Motor neuron (in vitro differentiated cells): ENCODE results near the gene CDKL5. TPM values are rescaled to one million over a fixed set of nuclear protein-coding genes. Genes with fewer than 3 reads are reported as not detected.
"Not testable (repeated sequence)": the region's sequence is repeated elsewhere in the genome, so short reads cannot be mapped to it uniquely, and the experiment has no call there.

Experiments
- ATAC-seq, 8 experiments: fragments of 200-7000 bp; cut with Tn5 transposase; replicated peaks in 6 of 8; 2 replicates each; pipeline ENCODE4 v1.8.0; 2021; ENCODE audit warnings: mild to moderate bottlenecking in 8 of 8, moderate library complexity in 8 of 8
- H3K27ac ChIP-seq, 2 donors: fragments of 250-450 bp; sonication (Bioruptor Pico); 2 replicates each; pipeline ENCODE4 v1.9.0; 2021; ENCODE audit warnings: antibody characterized with exemption in 2 of 2, mild to moderate bottlenecking in 2 of 2, moderate library complexity in 1 of 2
- H3K4me1 ChIP-seq, 2 donors: fragments of 250-450 bp; sonication (Bioruptor Pico); replicated peaks in 1 of 2; 2 replicates each; pipeline ENCODE4 v1.6.1; 2021; ENCODE audit warnings: antibody characterized with exemption in 2 of 2, mild to moderate bottlenecking in 2 of 2, moderate library complexity in 1 of 2
- H3K4me3 ChIP-seq, 5 donors: fragments of 250-450 bp; sonication (Bioruptor Pico); 2 replicates each; pipeline ENCODE4 v1.9.0; 2021; ENCODE audit warnings: antibody characterized with exemption in 5 of 5, mild to moderate bottlenecking in 5 of 5, moderate library complexity in 4 of 5
- WGBS, 10 experiments: fragments of 450-650 bp; shearing (Covaris generic); methylation state at CpG; one replicate each; pipeline ENCODE4 v1.0.0; 2022; 5-methylcytosine and 5-hydroxymethylcytosine counted together
- in situ Hi-C, 9 experiments: fragments of 400-800 bp; cut with MboI; loops; one replicate each; pipeline ENCODE4 v1.15.0; 2021; ENCODE audit warnings: low sequenced_read_pairs in 9 of 9, low pct_unique_long_range_greater_than_20kb in 2 of 9; ENCODE audit not compliant: unreplicated experiment in 9 of 9
- total RNA-seq, 8 experiments: library from RNA; unstranded; fragments of 300-600 nt; gene quantifications; 2 replicates each; pipeline versions ENCODE4 v1.2.3 to v1.2.4, GENCODE V29; 2022

CDKL5 gene
- total RNA-seq, 8 experiments from 2014 or later = 0.71 to 10.6 (median 7.5) TPM

- H3K4me3 ChIP-seq, H3K4me1 ChIP-seq, in situ Hi-C loops, H3K27ac ChIP-seq, ATAC-seq: not testable (repeated sequence)
- no CpG with 5 or more reads among the region's 1 CpG for WGBS, 10 experiments
Measured at GRCh38 chrX:18589292-18589691, 163.9 kb downstream of the CDKL5 start.

- no peaks in the 10 kb centered on the region for H3K4me1 ChIP-seq
- WGBS, 10 experiments = 37 to 100% (median 80%) methylated on average over 1 to 2 of the region's 2 CpGs; no CpG with 5 or more reads in 5 of the 10 experiments
- in situ Hi-C loops = no loop called here
- no peak for ATAC-seq
- H3K4me3 ChIP-seq = no peak overlapping the region
- H3K27ac ChIP-seq = no peak overlapping the region
Measured at GRCh38 chrX:18591834-18592233, 166.4 kb downstream of the CDKL5 start.

- WGBS, 10 experiments = 46 to 88% (median 54%) methylated on average over 1 to 2 of the region's 2 CpGs; no CpG with 5 or more reads in 6 of the 10 experiments
- ATAC-seq = no peak
- H3K27ac ChIP-seq = no peak overlapping the region
- no peak overlapping the region for H3K4me3 ChIP-seq
- in situ Hi-C loops = no loop called here
- H3K4me1 ChIP-seq = no peaks in the 10 kb centered on the region
Measured at GRCh38 chrX:18594079-18594478, 168.7 kb downstream of the CDKL5 start.

- in situ Hi-C loops = no loop called here
- Histone ChIP-seq H3K4me1 (no peaks in the 10 kb centered on the region), H3K27ac (no peak overlapping the region), H3K4me3 (no peak overlapping the region)
- ATAC-seq = no peak
- WGBS, 10 experiments = 8 to 92% (median 44%) methylated on average over 2 to 4 of the region's 4 CpGs; no CpG with 5 or more reads in 7 of the 10 experiments
Measured at GRCh38 chrX:18596096-18596495, 170.7 kb downstream of the CDKL5 start.

- Histone ChIP-seq H3K4me3 (no peak overlapping the region), H3K4me1 (no peaks in the 10 kb centered on the region), H3K27ac (no peak overlapping the region)
- 0 to 100% (median 70%) methylated on average over 1 to 2 of the region's 2 CpGs; no CpG with 5 or more reads in 3 of the 10 experiments for WGBS, 10 experiments
- in situ Hi-C loops = no loop called here
- ATAC-seq = no peak
Measured at GRCh38 chrX:18598413-18598812, 173.0 kb downstream of the CDKL5 start.

- Histone ChIP-seq H3K27ac (no peak overlapping the region), H3K4me3 (no peak overlapping the region), H3K4me1 (no peaks in the 10 kb centered on the region)
- no peak for ATAC-seq
- in situ Hi-C loops = no loop called here
- WGBS, 10 experiments = 0 to 100% (median 69%) methylated on average over 1 to 4 of the region's 4 CpGs; no CpG with 5 or more reads in 2 of the 10 experiments
Measured at GRCh38 chrX:18607966-18608365, 182.6 kb downstream of the CDKL5 start.

GRCh38 chrX:18613930-18614639 is 188.7 kb downstream of the CDKL5 start:
- Histone ChIP-seq H3K4me1 (peaks cover 3 to 4% of the 10 kb centered on the region in 2 donors), H3K4me3 (no peak overlapping the region), H3K27ac (no peak overlapping the region)
- in situ Hi-C loops = no loop called here
- no peak for ATAC-seq
- WGBS, 10 experiments = 33 to 100% (median 88%) methylated on average over 1 to 3 of the region's 3 CpGs; no CpG with 5 or more reads in 4 of the 10 experiments

GRCh38 chrX:18616688-18617406 is 191.4 kb downstream of the CDKL5 start:
- 0 to 100% (median 48%) methylated on average over 1 to 7 of the region's 8 CpGs; no CpG with 5 or more reads in 6 of the 10 experiments for WGBS, 10 experiments
- H3K27ac ChIP-seq = no peak overlapping the region
- peak in 3 of 8 experiments; percentile 53 to 70 (median 58) for ATAC-seq

GRCh38 chrX:18617407-18617750 is 192.0 kb downstream of the CDKL5 start:
- Histone ChIP-seq H3K4me1 (peaks cover 3 to 4% of the 10 kb centered on the region in 2 donors), H3K4me3 (no peak overlapping the region), H3K27ac (no peak overlapping the region)
- in situ Hi-C loops = no loop called here
- 0 to 68% (median 8%) methylated on average over 1 to 5 of the region's 5 CpGs; no CpG with 5 or more reads in 5 of the 10 experiments for WGBS, 10 experiments
- peak; percentile 62 to 93 (median 88) for ATAC-seq

More at GRCh38 chrX:18616688-18617406, 191.4 kb downstream of the CDKL5 start:
- H3K4me3 ChIP-seq = no peak overlapping the region
- in situ Hi-C loops = no loop called here
- H3K4me1 ChIP-seq = peaks cover 3 to 4% of the 10 kb centered on the region in 2 donors

GRCh38 chrX:18619288-18619687 is 193.9 kb downstream of the CDKL5 start:
- peaks cover 3 to 4% of the 10 kb centered on the region in 2 donors for H3K4me1 ChIP-seq
- no peak overlapping the region for H3K27ac ChIP-seq
- WGBS, 10 experiments = 74 to 100% (median 93%) methylated on average over 1 to 2 of the region's 2 CpGs; no CpG with 5 or more reads in 6 of the 10 experiments
- in situ Hi-C loops = no loop called here
- H3K4me3 ChIP-seq = no peak overlapping the region
- no peak for ATAC-seq

GRCh38 chrX:18620349-18620748 is 194.9 kb downstream of the CDKL5 start:
- ATAC-seq = no peak
- WGBS, 10 experiments = 57 to 100% (median 75%) methylated on average over 2 to 7 of the region's 8 CpGs; no CpG with 5 or more reads in 6 of the 10 experiments
- in situ Hi-C loops = no loop called here
- Histone ChIP-seq H3K27ac (no peak overlapping the region), H3K4me3 (no peak overlapping the region), H3K4me1 (peaks cover 3 to 4% of the 10 kb centered on the region in 2 donors)

- in situ Hi-C loops = no loop called here
- Histone ChIP-seq H3K4me1 (no peaks in the 10 kb centered on the region), H3K4me3 (no peak overlapping the region), H3K27ac (no peak overlapping the region)
- WGBS, 10 experiments = 14 to 90% (median 89%) methylated on average over 1 to 2 of the region's 2 CpGs; no CpG with 5 or more reads in 6 of the 10 experiments
- ATAC-seq = no peak
Measured at GRCh38 chrX:18624599-18624998, 199.2 kb downstream of the CDKL5 start.

- in situ Hi-C loops = no loop called here
- 10 to 100% (median 80%) methylated on average over 1 to 8 of the region's 8 CpGs; no CpG with 5 or more reads in 1 of the 10 experiments for WGBS, 10 experiments
- Histone ChIP-seq H3K4me1 (no peaks in the 10 kb centered on the region), H3K27ac (no peak overlapping the region), H3K4me3 (no peak overlapping the region)
- peak in 3 of 8 experiments; percentile 31 to 93 (median 47) for ATAC-seq
Measured at GRCh38 chrX:18630934-18631333, 205.5 kb downstream of the CDKL5 start.
